Esophagus muscularis mucosa (tissue), 4 donors: Measurements from ENCODE around the gene PSTPIP2. TPM values are rescaled to one million over a fixed set of nuclear protein-coding genes. Genes with fewer than 3 reads are reported as not detected.

Experiments
- DNase-seq: peaks from one replicate; pipeline ENCODE4 v3.0.0-alpha.2; 2017; ENCODE audit errors: extremely low spot score
- H3K27ac ChIP-seq, 4 donors: fragments of 200-600 bp; sonication (generic); replicated peaks in 1 of 4; 1 replicate in 3 of 4; 2 replicates in 1 of 4; pipeline ENCODE4 v1.5.1; 2016 to 2019; ENCODE audit warnings: mild to moderate bottlenecking in 1 of 4
- H3K27me3 ChIP-seq, 4 donors: fragments of 200-600 bp; sonication (generic); one replicate each; pipeline versions ENCODE4 v1.5.1 to v1.6.0; 2016 to 2019
- H3K36me3 ChIP-seq, 4 donors: fragments of 200-600 bp; sonication (generic); one replicate each; pipeline ENCODE4 v1.5.1; 2016 to 2019
- H3K4me1 ChIP-seq, 4 donors: fragments of 200-600 bp; sonication (generic); one replicate each; pipeline ENCODE4 v1.5.1; 2016 to 2019
- H3K4me3 ChIP-seq, 4 donors: fragments of 200-600 bp; sonication (generic); 1 replicate in 2 of 4; 2 replicates in 2 of 4; pipeline ENCODE4 v1.5.1; 2016 to 2019; ENCODE audit warnings: mild to moderate bottlenecking in 4 of 4, moderate library complexity in 1 of 4
- H3K9me3 ChIP-seq, 4 donors: fragments of 200-600 bp; sonication (generic); 1 replicate in 3 of 4; 2 replicates in 1 of 4; pipeline ENCODE4 v1.5.1; 2016 to 2019
- CTCF ChIP-seq, 3 experiments: fragments of 200-600 bp in 2 of 3; fragments of 450-650 bp in 1 of 3; sonication (generic) in 2 of 3; IDR thresholded peaks; one replicate each; pipeline ENCODE4 v1.5.1; 2017 to 2019; ENCODE audit warnings: antibody characterized with exemption in 3 of 3, mild to moderate bottlenecking in 2 of 3, moderate library complexity in 1 of 3
- EP300 ChIP-seq: sonication (generic); formaldehyde crosslinking; IDR thresholded peaks from one replicate; pipeline ENCODE4 v1.6.1; 2017; ENCODE audit warnings: antibody characterized with exemption
- POLR2A ChIP-seq: fragments of 450-650 bp; IDR thresholded peaks from one replicate; pipeline ENCODE4 v1.6.1; 2017; ENCODE audit warnings: antibody characterized with exemption, moderate library complexity, mild to moderate bottlenecking, low read depth
- POLR2AphosphoS5 ChIP-seq, 2 donors: sonication (generic); formaldehyde crosslinking; IDR thresholded peaks; one replicate each; pipeline ENCODE4 v1.6.1; 2017; ENCODE audit warnings: antibody characterized with exemption in 2 of 2
- WGBS: methylation state at CpG from one replicate; pipeline ENCODE4 v1.1.5; 2018; 5-methylcytosine and 5-hydroxymethylcytosine counted together
- intact Hi-C: fragments of 100-400 bp; cut with DNase I; formaldehyde crosslinking; loops from one replicate; pipeline ENCODE4 v1.15.1; 2023
- small RNA-seq, 3 donors: library from RNA; depleted of rRNA; stranded (forward); fragments of <200 nt; gene quantifications; one replicate each; pipeline ENCODE3, GENCODE V24; 2016
- total RNA-seq, 4 donors: library from RNA; depleted of rRNA; stranded (reverse); fragments of >200 nt; gene quantifications; one replicate each; pipeline versions ENCODE4 v1.1.0 to v1.2.1, GENCODE V29; 2016

Gene PSTPIP2
- total RNA-seq, 4 donors from 2014 or later, result 5.6 to 10.8 (median 7.3) TPM

- Histone ChIP-seq H3K27ac (no peak overlapping the region), H3K4me3 (no peak overlapping the region), H3K27me3 (no peaks in the 10 kb centered on the region), H3K36me3 (peaks cover 57 to 99% (median 89%) of the 10 kb centered on the region in 4 donors), H3K9me3 (no peaks in the 10 kb centered on the region), H3K4me1 (no peaks in the 10 kb centered on the region)
- intact Hi-C loops, result no loop called here
- DNase-seq, result no peak
- TF ChIP-seq CTCF (IDR thresholded peaks at IDR 0.05), result no peak
- no peak for TF ChIP-seq POLR2A
- no peak for TF ChIP-seq EP300
- TF ChIP-seq POLR2AphosphoS5 (IDR thresholded peaks at IDR 0.05), result no peak
- WGBS, result 84% methylated on average over 2 of the region's 2 CpGs
Measured at GRCh38 chr18:45940724-45941123, 131.3 kb downstream of the PSTPIP2 start.

GRCh38 chr18:45939236-45939635 is 132.8 kb downstream of the PSTPIP2 start:
- TF ChIP-seq POLR2A, result no peak
- no peak for TF ChIP-seq POLR2AphosphoS5 (IDR thresholded peaks at IDR 0.05)
- no peak for TF ChIP-seq CTCF (IDR thresholded peaks at IDR 0.05)
- no peak for TF ChIP-seq EP300
- no peaks in the 10 kb centered on the region for H3K9me3 ChIP-seq
- H3K4me1 ChIP-seq, result no peaks in the 10 kb centered on the region
- H3K27me3 ChIP-seq, result no peaks in the 10 kb centered on the region
- intact Hi-C loops, result no loop called here
- DNase-seq, result no peak
- H3K4me3 ChIP-seq, result no peak overlapping the region
- 94% methylated on average over 2 of the region's 2 CpGs for WGBS
- H3K36me3 ChIP-seq, result peaks cover 42 to 99% (median 86%) of the 10 kb centered on the region in 4 donors
- H3K27ac ChIP-seq, result no peak overlapping the region

GRCh38 chr18:45938488-45938935 is 133.5 kb downstream of the PSTPIP2 start:
- peaks cover 35 to 99% (median 81%) of the 10 kb centered on the region in 4 donors for H3K36me3 ChIP-seq
- no peak overlapping the region for H3K27ac ChIP-seq
- no peak overlapping the region for H3K4me3 ChIP-seq
- WGBS, result 58% methylated on average over 2 of the region's 2 CpGs
- no peaks in the 10 kb centered on the region for H3K4me1 ChIP-seq
- intact Hi-C loops, result no loop called here
- TF ChIP-seq CTCF (IDR thresholded peaks at IDR 0.05), result no peak
- TF ChIP-seq POLR2A, result no peak
- no peak for TF ChIP-seq EP300
- TF ChIP-seq POLR2AphosphoS5 (IDR thresholded peaks at IDR 0.05), result no peak
- no peaks in the 10 kb centered on the region for H3K9me3 ChIP-seq
- DNase-seq, result peak; percentile 50
- no peaks in the 10 kb centered on the region for H3K27me3 ChIP-seq

- no peak for TF ChIP-seq POLR2A
- TF ChIP-seq CTCF (IDR thresholded peaks at IDR 0.05), result no peak
- no peak for TF ChIP-seq EP300
- TF ChIP-seq POLR2AphosphoS5 (IDR thresholded peaks at IDR 0.05), result no peak
- H3K4me3 ChIP-seq, result no peak overlapping the region
- peaks cover 24 to 93% (median 64%) of the 10 kb centered on the region in 4 donors for H3K36me3 ChIP-seq
- 100% methylated on average over 3 of the region's 3 CpGs for WGBS
- no peaks in the 10 kb centered on the region for H3K9me3 ChIP-seq
- H3K27me3 ChIP-seq, result no peaks in the 10 kb centered on the region
- no peak overlapping the region for H3K27ac ChIP-seq
- intact Hi-C loops, result no loop called here
- peak; percentile 47 for DNase-seq
- H3K4me1 ChIP-seq, result no peaks in the 10 kb centered on the region
Measured at GRCh38 chr18:45935591-45936335, 136.3 kb downstream of the PSTPIP2 start.

Small RNAs within 50 kb of the gene (small RNA-seq; reads per million reads assigned to genes)
- 0 reads per million in 3 donors for gene RN7SKP26
- 0 reads per million in 3 donors for gene RNU6-1278P
- gene RNY4P37, result 0 reads per million in 3 donors

Other genes starting within 250 kb of the PSTPIP2 start
- under 1 TPM in 1 of 4 donors, not detected in 3; 0.17 TPM for gene SIGLEC15, start 246.6 kb downstream of the PSTPIP2 start, total RNA-seq
- 10 to 100 TPM; 20.4 to 34.3 (median 28.2) TPM for gene EPG5, start 104.9 kb downstream of the PSTPIP2 start, total RNA-seq
- gene ATP5F1A, start 26.0 kb upstream of the PSTPIP2 start, total RNA-seq, result 100 to 1,000 TPM; 417 to 545 (median 470) TPM
- 10 to 100 TPM; 31.9 to 48.3 (median 34.8) TPM for gene HAUS1, start 32.1 kb upstream of the PSTPIP2 start, total RNA-seq